GM04504 (cell line): ENCODE results near the gene KCNK3.
"Not testable (repeated sequence)": the region's sequence is repeated elsewhere in the genome, so short reads cannot be mapped to it uniquely, and the experiment has no call there.

Experiments
- DNase-seq: peaks from one replicate; pipeline ENCODE4 v3.0.0-alpha.2; 2012; ENCODE audit warnings: low read depth

KCNK3 gene

DNA sequence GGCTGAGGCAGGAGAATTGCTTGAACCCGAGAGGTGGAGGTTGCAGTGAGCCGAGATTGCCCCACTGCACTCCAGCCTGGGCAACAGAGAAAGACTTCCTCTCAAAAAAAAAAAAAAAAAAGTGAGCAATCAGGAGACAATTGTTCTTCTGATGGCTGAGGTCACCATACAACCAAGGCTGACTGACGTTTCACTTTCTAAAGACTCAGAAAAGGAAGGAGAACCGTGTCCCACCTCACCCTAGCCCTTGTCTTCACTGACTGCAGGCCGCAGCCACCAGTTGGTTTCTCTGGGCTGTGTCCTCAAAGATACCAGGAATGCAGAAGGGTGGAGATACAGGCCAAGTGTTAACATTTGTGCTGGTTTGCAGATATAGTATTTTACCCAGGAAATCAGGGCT, 63.8 kb downstream of the KCNK3 start:
- no peak for DNase-seq

DNA sequence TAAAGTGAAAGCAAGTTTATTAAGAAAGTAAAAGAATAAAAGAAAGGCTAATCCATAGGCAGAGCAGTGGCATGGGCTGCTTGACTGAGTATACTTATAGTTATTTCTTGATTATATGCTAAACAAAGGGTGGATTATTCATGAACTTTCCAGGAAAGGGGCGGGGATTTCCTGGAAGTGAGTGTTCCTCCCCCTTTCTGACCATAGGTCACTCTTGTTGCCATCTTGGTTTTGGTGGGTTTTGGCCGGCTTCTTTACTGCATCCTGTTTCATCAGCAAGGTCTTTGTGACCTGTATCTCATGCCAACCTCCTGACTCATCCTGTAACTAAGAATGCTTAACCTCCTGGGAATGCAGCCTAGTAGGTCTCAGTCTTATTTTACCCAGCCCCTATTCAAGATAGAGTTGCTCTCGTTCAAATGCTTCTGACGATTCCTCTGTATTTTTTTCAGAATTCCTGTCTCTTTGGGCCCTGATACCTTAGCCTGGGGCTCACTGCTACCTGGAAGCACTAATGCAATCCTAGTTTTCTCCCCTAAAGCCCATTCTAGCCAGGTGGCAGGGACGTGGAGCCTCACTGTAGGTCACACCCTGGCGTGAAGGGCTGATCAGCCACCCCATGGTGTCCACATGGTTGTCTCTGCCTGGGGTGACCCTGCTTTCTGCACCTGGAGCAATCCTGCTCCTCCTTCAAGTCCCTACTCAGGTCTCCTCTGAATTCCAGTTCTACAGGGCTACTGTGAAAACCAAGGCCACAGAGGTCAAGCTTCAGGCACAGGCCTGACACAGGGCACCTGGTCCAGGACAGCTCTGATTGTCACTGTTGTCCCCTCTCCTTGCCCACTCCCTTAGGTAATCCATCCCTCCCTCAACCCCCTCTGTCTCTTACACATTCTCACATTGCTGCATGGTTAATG, 65.6 kb downstream of the KCNK3 start:
- peak; percentile 92 for DNase-seq

DNA sequence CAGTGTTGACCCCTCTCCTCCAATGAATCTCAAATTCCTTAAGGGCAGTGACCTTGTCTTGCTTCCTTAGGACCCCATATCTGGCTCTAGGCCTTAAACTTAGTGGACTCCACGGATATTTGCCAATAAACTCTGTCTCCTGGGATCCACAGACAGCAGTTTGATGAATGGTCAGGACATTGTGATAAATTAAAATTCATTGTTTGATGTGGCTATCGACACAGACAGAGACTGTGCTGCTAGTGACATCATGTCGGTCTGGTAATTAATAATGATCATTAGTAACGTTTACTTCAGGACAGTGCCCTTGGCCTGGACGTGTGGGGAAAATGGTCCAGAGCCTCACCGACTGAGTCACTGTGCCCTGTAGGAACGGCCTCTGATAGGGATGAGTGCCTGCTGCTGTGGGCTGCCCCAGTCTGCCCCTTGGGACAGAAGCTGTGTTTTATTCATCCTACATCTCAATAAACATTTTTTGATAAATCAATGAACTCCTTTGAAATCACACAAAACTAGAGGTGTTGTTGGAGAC, 66.3 kb downstream of the KCNK3 start:
- DNase-seq = no peak

DNA sequence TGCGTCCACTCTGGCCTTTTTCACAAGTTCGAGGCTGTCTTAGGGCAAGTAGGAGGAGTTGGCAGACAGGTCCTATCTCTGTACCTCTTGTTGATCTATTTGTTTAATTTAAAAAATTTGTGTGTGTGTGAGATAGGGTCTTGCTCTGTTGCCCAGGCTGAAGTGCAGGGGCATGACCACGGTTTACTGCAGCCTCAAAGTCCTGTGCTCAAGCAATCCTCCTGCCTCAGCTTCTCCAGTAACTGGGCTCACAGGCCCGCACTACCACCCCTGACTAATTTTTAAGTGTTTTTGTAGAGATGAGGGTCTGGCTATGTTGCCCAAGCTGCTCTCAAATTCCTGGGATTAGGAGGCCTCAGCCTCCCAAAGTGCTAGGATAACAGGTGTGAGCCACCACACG, 67.3 kb downstream of the KCNK3 start:
- DNase-seq = no peak

DNA sequence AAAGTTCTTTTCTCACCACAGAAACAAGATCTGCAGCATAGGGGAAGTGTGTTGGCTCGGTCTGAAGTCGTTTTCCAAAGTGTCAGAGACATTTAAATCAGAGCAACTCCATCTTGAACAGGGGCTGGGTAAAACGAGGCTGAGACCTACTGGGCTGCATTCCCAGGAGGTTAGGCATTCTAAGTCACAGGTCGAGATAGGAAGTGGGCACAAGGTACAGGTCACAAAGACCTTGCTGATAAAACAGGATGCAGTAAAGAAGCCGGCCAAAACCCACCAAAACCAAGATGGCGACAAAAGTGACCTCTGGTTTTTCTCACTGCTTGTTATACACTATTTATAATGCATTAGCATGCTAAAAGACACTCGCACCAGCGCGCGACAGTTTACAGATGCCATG, 68.5 kb downstream of the KCNK3 start:
- not testable (repeated sequence) for DNase-seq

DNA sequence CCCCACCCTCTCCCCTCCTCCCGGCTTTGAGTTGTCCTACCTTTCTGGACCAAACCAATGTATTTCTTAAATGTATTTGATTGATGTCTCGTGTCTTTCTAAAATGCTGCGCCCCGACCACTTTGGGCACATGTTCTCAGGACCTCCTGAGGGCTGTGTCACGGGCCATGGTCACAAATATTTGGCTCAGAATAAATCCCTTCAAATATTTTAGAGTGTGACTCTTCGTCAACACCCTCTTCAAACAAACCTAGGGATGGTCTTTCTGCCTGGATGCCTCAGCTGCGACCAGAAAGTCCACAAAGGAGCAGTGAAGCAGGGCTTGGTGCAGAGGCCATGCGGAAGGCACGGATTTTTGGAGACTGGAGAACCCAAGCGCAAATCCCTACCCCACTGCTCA, 70.5 kb downstream of the KCNK3 start:
- no peak for DNase-seq

DNA sequence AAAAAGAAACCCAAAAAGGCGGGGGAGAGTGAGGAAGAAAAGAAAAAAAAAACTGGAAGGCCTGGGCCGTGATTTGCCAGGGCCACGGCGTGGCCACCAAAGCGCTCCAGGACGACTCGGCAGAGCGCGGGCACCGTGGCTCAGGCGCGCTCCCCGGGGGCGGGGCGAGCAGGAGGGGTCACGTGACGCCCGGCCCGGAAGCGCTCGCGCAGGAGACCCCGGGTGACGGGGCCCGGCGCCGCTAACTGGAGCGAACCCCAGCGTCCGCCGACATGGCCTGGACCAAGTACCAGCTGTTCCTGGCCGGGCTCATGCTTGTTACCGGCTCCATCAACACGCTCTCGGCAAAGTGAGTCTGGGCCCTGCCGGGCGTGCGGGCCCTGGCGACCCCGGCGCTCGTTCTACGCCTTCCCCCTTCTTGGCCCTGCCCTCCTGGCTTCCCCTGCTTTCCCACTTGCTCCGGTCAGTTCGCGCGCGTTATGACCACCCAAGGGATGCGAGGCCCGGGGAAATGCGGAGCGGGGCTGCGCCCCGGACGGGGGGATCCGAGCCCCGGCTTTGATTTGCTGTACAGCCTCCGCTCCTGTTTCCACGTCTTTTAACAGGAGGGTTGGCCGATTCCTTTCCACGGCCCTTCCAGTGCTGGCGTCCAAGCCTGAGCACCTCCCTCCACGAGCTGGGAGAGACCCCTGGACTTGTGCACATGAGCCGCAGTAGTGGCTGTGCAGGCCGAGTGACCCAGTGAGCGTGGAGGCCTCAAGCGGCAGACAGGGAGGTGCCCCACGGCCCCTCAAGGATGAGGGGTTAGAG, 71.8 kb downstream of the KCNK3 start, which contains the start of gene SLC35F6:
TSS of gene SLC35F6 (plus strand) at position 207 of the 810 bp plus-strand sequence. CDS start at position 273, 66 bp downstream.
- peak; percentile 57 for DNase-seq

DNA sequence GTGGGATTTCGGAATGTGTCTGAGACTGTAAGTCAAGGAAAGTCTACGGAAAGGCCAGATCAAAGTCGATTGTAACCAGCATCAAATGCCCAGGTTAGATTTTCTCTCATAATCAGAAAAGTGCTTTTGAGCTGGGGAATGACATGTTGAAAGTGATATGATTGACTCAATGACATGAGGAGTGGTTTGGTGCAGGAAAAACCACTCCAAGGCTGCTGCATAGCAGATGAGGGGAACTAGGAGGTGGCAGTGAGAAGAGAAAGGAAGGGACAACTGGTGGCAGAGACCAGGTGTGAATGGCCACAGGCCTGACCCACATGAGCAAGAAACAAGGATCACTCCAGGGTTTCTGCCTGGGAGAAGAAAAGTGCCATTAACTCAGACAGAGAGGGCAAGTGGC, 72.4 kb downstream of the KCNK3 start:
- no peak for DNase-seq

DNA sequence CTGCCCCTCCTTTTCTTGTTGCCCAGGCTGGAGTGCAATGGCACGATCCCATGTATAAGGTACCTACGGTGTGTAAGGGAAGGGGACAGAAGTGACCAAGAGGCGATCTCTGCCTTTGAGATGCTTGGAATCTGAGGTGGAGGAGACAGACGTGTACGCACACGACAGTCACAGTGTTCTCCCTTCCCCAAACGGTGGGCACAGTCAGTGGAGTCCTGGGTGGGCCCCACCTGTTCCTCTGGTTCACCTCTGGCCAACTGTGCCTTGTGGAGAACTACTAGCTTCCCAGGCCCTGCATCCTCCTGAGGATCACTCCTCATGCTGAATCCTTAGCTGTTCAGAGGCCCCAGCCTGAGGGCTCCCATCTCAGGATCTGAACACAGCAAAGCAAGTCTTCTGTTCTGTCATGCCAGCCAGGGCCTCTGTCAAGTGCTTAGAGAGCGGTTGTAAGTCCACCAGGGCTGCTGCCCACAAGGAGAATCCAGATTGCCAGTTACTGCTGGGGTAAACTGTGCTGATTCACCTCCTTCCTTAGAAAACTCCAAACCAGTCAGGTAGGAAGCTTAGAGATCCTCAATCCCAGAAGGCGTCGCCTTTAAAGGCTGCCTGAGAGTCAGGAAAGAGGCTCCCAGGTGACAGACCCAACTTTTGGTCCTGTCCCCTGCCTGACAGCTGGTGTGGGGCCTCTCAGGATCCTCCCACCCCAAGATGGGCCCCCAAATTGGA, 73.1 kb downstream of the KCNK3 start:
- no peak for DNase-seq

DNA sequence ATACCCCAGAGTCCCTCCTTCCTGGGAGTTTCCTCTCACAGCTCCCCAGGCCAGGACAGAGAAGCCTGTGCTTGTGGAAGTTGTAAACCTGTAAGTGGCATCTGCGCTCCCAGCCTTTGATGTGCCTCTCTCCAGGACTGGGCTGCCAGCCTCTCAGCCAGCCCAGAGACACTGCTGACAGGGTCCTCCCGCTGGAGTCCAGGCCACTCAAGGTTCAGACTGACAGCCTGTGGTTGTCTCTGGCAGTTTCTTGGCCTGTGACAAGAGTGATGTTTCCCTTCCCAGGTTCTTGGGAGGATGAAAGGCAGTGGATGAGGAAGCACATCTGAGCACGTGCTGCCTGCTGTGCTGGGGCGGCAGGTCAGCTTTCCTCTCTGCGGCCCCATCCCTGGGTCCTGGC, 74.6 kb downstream of the KCNK3 start:
- no peak for DNase-seq

DNA sequence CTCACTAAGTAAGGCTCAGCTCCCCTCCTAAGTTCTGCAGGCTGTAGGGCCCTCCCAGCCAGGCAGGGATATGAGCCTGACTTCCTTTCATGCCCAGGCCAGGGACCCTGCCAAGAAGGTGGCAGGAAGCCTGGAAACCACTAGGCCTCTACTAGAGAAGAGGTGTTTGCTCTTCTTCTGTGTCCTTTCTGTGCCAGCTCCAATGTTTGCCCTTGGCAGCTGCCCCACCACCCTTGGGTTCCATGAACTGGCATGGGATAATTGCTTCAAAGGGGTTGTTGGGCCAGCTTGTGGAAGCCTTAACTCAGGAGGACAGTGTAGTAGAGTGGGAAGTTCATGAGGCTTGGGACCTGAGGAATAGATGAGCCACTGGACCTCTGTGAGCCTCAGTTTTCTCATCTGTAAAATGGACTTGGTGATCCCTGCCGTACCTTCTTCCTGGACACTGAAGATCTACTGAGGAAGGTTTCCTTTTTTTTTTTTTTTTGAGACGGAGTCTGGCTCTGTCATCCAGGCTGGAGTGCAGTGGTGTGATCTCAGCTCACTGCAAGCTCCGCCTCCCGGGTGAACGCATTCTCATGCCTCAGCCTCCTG, 75.5 kb downstream of the KCNK3 start:
- no peak for DNase-seq

DNA sequence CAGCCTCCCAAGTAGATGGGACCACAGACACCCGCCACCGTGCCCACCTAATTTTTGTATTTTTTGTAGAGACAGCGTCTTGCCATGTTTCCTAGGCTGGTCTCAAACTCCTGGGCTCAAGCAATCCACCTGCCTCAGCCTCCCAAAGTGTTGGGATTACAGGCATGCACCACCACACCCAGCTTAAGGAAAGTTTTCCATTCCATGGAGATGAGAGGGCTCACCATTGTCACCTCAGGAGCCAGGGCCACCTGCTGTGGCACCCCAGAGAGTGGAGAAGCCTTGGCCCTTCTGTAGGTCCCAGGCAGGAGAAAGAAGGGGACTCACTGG, 76.2 kb downstream of the KCNK3 start:
- no peak for DNase-seq

DNA sequence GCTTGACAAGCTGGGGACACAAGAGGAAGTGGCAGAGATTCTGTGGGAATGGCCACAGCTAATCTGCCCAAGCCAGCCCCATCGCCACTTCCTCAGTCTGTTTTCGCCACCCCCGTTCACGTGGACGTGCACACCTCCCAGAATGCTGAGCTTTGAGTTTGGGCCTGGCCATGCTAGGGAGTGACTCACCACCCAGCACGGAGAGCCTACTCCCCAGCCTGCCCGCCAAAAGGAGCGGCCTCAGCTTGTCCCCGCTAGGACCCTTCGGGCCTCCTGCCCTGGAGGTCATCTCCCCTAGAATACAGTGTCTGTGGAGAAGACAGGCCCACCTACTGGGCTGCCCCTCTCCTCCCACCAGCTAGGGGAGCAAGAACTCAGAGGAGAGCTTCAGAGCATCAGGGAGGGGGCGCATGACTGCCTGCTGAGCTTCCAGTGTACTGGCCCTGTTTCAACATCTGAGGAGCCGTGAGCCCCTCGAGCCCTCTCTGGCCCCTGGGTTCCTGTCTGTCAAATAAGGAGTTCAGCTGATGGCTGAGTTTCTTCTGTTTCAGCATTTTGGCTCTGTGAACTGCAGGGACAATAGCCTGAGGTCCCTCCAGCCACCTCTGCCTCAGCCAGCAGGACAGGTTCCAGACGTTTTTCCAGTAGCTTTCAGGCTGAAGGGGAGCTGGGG, 76.7 kb downstream of the KCNK3 start:
- DNase-seq = no peak

DNA sequence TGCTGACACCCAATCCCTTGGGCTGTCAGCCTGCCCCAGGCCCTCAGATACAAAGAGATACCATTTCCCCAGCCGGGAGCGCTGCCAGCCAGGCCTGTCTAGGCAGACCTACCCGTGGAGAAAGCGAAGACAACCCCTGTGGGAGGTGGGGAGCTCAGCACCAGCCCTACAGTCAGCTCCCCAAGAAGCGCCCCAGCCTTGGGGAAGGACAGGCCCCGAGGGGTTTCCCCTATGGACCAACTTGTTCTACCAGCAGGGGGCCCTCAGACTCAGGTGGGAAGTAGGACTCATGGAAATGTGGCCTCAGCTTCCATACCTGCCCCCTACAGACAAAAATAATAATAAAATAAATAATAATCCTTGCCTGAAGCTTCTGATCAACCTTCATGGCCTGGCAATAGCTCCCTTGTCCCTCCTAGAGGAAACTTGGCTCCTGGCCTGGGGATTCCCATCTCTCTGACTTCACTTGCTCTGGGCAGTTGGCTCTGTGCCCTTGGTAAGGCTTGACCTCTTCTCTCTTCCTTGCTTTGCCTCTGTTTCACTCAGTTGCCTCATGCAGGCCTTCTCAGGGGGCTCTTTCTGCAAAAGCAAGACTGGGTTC, 78.6 kb downstream of the KCNK3 start:
- peak; percentile 81 for DNase-seq

DNA sequence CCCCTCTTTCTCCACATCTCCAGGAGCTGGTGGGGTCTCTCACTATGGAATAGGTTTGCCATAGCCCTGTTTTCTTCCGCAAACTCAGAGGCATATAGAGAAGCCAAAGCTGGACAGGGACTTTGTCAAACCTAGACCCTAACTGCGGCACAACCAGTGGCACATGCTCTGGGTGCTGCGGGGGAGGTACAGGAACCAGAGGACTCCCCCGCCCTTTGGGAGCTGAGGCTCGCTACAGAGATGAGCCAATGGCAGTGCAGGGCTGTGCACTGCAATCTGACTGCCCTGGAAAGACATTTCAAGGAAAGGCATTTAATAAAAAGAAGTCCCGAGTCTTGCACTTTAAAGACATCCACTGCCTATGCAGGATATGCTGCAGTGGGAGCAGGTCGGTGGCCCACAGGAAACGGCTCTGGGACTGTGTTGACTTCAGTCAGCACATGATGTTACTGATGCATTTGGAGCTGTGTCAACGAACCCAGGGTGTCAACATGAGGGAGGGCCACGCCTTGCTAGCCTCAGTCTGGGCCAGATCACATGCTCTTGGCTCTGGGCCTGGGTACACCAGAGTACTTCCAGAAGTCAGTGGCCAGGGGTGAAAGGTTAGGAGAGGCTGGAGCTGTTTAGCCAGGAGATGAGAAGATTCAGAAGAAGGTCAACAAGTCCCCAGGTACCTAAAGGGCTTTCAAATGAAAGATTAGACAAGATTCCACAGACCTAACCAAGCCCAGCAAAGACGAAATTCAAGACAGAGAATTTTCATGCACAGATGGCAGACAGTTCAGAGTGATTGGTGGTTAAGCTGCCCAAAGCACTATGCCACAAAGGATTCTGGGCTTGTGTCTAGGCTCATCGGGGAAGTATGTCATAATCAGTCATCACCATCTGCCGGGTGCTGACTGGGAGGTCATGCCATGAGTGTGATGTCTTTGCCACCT, 79.8 kb downstream of the KCNK3 start:
- peak; percentile 64 for DNase-seq

DNA sequence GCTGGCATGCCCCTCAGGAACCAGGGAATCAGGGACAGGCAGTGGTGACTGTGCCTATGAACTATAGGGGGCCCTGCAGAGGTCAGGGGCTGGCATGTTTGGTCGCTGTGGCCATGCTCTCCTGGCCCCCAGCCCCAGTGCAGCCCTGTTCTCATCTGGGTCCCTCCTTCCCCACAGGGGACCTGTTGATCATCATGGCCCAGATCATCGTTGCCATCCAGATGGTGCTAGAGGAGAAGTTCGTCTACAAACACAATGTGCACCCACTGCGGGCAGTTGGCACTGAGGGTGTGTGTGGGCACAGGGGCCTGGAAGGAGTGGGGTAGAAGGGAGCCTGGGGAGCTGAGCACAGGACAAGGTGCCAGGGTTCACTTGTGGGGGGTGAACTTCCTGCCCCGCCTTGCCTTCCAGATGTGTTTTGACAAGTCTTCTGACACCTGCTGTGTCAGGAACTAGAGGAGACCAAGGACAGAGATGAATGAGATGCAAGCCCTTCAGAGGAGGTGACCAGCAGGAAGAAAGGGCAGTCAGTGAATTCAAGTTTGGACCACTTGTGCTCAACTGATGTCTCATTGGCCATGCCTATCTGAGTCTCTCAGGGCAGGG, 83.8 kb downstream of the KCNK3 start:
- DNase-seq = no peak

DNA sequence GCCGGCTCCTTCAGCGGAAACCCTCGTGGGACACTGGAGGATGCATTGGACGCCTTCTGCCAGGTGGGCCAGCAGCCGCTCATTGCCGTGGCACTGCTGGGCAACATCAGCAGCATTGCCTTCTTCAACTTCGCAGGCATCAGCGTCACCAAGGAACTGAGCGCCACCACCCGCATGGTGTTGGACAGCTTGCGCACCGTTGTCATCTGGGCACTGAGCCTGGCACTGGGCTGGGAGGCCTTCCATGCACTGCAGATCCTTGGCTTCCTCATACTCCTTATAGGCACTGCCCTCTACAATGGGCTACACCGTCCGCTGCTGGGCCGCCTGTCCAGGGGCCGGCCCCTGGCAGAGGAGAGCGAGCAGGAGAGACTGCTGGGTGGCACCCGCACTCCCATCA, 85.6 kb downstream of the KCNK3 start:
- no peak for DNase-seq

DNA sequence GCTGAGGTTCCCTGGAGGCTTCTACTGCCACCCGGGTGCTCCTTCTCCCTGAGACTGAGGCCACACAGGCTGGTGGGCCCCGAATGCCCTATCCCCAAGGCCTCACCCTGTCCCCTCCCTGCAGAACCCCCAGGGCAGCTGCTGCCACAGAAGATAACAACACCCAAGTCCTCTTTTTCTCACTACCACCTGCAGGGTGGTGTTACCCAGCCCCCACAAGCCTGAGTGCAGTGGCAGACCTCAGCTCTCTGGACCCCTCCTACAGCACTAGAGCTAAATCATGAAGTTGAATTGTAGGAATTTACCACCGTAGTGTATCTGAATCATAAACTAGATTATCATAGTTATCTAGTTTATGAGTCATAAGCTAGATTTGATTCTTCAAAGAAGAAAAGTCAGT, 86.0 kb downstream of the KCNK3 start:
- DNase-seq = no peak

DNA sequence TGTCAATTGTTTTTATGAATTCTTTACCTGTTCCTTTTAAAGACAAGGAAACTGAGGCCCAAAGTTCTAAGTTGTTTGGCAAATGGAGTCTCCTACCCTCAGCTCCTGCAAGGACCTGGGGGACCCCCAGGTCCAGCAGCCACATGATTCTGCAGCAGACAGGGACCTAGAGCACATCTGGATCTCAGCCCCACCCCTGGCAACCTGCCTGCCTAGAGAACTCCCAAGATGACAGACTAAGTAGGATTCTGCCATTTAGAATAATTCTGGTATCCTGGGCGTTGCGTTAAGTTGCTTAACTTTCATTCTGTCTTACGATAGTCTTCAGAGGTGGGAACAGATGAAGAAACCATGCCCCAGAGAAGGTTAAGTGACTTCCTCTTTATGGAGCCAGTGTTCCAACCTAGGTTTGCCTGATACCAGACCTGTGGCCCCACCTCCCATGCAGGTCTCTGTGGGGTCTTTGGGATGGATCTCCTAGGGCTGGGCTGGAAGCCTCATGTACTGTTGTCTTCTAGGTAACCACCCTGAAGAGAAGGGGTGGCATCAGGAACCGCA, 87.8 kb downstream of the KCNK3 start:
- DNase-seq = no peak
